ENCODE measurements around the gene PRR7. TPM values are rescaled to one million over a fixed set of nuclear protein-coding genes. Genes with fewer than 3 reads are reported as not detected.

PRR7 gene
- total and polyA plus RNA-seq, 2 experiments from 2014 or later, result 27.1 to 29.0 TPM

DNA sequence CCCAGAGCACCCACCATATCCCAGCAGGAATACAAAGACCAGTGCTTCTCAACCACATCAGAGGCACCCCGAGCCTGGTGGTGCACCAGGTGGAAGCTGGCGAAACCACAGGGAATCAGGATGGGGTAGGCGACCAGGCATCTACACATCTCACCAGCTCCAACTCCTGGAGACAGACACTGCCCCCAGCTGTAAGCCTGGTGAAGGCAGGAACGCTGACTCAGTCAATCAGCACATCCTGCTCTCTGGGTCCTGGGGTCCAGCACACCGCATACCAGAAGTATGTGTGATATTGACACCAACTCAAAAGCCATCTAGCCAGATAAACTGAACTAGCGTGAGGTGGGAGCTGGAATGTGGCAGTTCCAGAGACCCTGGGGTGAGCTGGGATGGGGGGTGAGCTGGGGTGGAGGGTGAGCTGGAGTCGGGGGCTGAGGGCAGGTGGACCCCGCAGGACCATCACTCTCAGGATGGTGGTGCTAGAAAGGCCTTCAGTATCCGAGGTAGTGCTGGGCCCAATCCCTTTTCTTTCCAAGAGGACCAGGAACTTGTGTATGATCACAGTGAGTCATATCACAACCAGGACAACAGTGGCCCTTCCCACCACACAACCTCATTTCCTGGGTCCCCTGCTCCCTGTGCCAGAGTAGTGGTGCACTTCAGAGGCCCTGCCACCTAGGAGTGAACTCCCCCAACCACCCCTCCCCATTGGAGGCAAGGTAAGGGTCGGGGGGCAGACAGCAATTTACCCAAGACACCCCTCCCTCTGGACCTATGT, 24.3 kb downstream of the PRR7 start:
- TF ChIP-seq, protein P1, sequence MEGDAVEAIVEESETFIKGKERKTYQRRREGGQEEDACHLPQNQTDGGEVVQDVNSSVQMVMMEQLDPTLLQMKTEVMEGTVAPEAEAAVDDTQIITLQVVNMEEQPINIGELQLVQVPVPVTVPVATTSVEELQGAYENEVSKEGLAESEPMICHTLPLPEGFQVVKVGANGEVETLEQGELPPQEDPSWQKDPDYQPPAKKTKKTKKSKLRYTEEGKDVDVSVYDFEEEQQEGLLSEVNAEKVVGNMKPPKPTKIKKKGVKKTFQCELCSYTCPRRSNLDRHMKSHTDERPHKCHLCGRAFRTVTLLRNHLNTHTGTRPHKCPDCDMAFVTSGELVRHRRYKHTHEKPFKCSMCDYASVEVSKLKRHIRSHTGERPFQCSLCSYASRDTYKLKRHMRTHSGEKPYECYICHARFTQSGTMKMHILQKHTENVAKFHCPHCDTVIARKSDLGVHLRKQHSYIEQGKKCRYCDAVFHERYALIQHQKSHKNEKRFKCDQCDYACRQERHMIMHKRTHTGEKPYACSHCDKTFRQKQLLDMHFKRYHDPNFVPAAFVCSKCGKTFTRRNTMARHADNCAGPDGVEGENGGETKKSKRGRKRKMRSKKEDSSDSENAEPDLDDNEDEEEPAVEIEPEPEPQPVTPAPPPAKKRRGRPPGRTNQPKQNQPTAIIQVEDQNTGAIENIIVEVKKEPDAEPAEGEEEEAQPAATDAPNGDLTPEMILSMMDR (IDR thresholded peaks at IDR 0.05; ENCODE audit: low read depth, low read length), result no peak
- H3K4me3 ChIP-seq, result no peak overlapping the region
- peaks cover 9% of the 10 kb centered on the region for H3K4me1 ChIP-seq (ENCODE audit: low read depth)
- no peaks in the 10 kb centered on the region for H3K9me3 ChIP-seq (ENCODE audit: low read depth)
- no peak overlapping the region for H3K27ac ChIP-seq
- peaks cover 21% of the 10 kb centered on the region for H3K36me3 ChIP-seq
- H3K27me3 ChIP-seq, result no peaks in the 10 kb centered on the region
- DNase-seq (ENCODE audit: low read depth in 1 of 2, low spot score in 1 of 2), result no peak

DNA sequence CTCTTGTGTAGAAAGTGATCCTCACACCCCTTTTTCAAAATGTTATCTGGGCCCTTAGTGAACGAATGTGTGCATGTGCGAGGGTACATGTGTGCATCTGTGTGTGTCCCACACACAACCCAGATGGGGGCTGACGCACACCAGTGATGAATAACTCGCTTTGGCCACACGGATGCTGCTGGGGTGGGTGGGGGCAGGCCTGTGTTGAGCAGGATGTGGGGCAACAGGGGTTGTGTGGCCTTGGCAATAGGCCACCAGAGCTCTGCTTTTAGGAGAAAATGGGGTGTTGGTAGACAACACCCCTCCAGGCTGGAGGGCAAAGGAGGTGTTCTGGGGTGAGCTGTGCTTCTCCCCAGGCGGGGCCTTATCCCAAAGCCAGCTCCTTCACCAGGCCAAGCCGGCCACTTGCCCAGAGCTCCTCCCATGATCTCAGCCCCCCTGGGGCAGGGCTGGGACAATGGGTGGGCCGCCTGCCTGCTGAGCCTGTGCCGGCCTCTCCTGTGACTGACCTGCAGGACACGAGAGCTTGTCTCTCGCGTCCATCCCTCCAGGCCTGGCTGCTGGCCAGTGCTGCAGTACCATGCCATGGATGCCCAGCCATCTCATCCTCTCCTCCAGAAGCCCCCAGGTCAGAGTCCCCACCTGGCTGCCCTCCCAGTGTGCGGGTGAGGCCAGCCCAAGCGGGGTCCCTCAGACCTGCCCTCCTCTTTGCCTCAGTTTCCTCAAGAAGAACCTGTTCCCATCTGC, 25.2 kb downstream of the PRR7 start:
- Histone ChIP-seq H3K9me3 (ENCODE audit: low read depth) (no peaks in the 10 kb centered on the region), H3K4me1 (ENCODE audit: low read depth) (peaks cover 9% of the 10 kb centered on the region), H3K4me3 (peak overlapping the region; percentile 100), H3K36me3 (peaks cover 13% of the 10 kb centered on the region), H3K27ac (no peak overlapping the region), H3K27me3 (no peaks in the 10 kb centered on the region)
- DNase-seq (ENCODE audit: low read depth in 1 of 2, low spot score in 1 of 2), result peak in 1 of 2 donors; percentile 52
- TF ChIP-seq, protein P1 (IDR thresholded peaks at IDR 0.05; ENCODE audit: low read depth, low read length), result no peak

DNA sequence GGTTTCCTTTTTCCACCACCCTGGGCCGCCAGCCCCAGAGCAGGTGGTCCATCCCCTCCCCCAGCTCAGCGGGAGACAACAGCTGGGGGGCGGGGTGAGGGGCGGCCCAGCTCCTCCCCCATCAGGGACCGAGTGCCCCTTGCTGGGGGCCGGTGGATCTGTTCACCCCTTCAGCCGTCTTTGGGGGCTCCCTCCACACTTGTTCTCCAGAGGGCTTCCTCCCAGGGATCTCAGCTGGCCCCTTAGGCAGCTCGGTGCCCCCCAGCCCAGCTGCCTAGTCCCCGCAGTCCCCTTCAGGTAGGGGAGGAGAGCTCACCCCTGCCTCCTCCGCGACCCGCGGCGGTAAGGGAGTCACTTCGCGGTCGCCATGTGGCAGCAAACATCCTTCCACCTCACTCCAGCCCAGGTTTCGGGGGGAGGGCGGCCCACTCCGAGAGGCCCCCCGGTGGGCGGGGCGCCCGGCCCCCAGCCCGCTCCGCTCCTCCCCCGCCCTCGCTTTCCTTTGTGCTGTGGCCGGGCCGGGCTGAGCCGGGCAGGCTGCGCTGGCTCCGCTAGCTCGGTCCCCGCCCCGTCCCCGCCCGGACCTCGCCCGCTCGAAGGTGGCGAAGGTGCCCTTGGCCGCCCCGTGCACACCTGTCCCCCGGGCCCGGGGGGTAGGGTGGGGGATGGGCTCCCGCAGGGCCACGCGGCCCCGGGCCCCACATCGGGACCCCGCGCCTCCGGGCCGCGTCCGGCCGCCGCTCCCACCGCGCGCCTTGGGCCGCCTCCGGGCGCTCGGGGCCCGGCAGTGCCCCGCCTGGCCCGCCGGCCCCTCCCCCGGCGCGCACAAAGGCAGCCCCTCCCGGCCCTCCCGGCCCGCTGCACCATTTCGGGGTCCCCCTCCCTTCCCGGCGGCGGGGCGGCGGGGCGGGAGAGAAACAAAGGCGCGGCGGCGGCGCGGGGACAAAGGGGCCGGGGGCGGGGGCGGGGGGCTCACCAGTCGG, 26.1 kb downstream of the PRR7 start:
- DNase-seq (ENCODE audit: low read depth in 1 of 2, low spot score in 1 of 2), result peak in 1 of 2 donors; percentile 78
- Histone ChIP-seq H3K9me3 (ENCODE audit: low read depth) (no peaks in the 10 kb centered on the region), H3K4me1 (ENCODE audit: low read depth) (peaks cover 9% of the 10 kb centered on the region), H3K27ac (peak overlapping the region; percentile 98), H3K36me3 (peaks cover 3% of the 10 kb centered on the region), H3K4me3 (peak overlapping the region; percentile 100), H3K27me3 (no peaks in the 10 kb centered on the region)
- TF ChIP-seq, protein P1 (IDR thresholded peaks at IDR 0.05; ENCODE audit: low read depth, low read length), result no peak

DNA sequence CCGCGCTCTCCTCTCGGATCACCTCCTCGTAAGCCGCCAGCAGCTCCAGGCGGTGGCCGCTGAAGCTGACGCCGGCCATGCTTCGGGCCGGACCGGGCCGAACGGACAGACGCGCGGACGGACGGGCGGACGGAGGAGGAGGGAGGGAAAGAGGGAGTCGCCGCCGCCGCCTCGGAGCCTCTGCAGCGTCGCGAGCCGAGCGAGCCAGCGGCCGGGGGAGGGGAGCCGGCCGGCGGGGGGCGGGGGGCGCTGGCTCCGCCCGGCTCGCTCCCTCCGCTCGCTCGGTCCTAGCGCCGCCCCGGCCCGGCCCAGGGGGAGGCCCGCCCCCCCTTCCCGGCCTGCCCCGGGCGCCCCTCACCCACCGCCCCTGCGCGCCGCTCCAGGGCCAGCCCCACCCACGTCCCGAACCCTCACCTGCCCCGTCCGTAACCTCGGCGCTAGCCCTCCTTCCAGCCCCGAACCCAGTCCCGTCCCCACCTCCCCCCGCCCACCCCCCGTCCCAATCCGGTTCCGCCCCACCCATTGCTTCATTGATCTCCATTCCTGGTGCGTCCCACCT, 26.9 kb downstream of the PRR7 start, which contains the start of gene DBN1:
Gene DBN1, minus strand, starts transcription at position 192 of the 559 bp plus-strand sequence. Its CDS starts 113 bp downstream, at position 79.
- Histone ChIP-seq H3K27me3 (no peaks in the 10 kb centered on the region), H3K9me3 (ENCODE audit: low read depth) (no peaks in the 10 kb centered on the region), H3K36me3 (peaks cover 3% of the 10 kb centered on the region), H3K4me3 (peak within 1 kb of the TSS; percentile 100), H3K27ac (peak within 1 kb of the TSS; percentile 98), H3K4me1 (ENCODE audit: low read depth) (peaks cover 9% of the 10 kb centered on the region)
- DNase-seq (ENCODE audit: low read depth in 1 of 2, low spot score in 1 of 2), result peak; percentile 72 to 86
- TF ChIP-seq, protein P1 (IDR thresholded peaks at IDR 0.05; ENCODE audit: low read depth, low read length), result no peak

Data from cardiac muscle cell (in vitro differentiated cells and primary cell).